ENCODE data around the gene REELD1. TPM values are rescaled to one million over a fixed set of nuclear protein-coding genes. Genes with fewer than 3 reads are reported as not detected.

REELD1 gene
- total and polyA plus RNA-seq, 2 donors (not counting 3 experiments of a cell fraction or from before 2014, with no cell fraction given), result not detected

DNA sequence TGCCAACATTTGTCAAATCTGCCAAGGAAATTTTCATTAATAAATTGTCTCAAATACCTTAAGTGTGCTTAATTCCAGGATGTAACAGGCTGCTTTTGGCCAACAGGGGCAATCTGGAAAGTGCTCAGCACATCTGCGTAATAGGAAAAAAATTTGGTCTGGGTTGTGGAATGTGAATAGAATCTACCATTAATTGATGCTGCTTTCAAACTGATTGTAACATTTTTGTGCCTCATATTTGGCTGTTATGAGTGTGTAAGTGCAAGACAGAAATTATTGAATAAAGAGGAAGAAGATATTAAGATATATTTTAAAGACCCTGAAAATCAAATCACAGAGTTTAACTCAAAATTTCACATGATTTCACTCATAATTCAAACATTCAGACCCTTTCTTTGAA is 41.1 kb downstream of the REELD1 start:
- no peak overlapping the region for H3K4me3 ChIP-seq (replicated peaks in 1 of 3; ENCODE audit: insufficient read depth in 1 of 3, low read depth in 1 of 3, low read length in 3 of 3)
- peaks cover 2% of the 10 kb centered on the region for H3K4me1 ChIP-seq (ENCODE audit: control insufficient read depth, extremely low read depth, insufficient read depth, low read length)
- no peak overlapping the region for H3K4me2 ChIP-seq (ENCODE audit: insufficient read depth, low read length)
- FAIRE-seq, result no peak
- TF ChIP-seq EZH2 (IDR thresholded peaks at IDR 0.05; ENCODE audit: borderline replicate concordance, low read depth, low read length, severe bottlenecking), result no peak
- H3K27me3 ChIP-seq (ENCODE audit: control insufficient read depth in 2 of 2, insufficient read depth in 2 of 2, low read length in 2 of 2), result no peaks in the 10 kb centered on the region
- no peak for DNase-seq (ENCODE audit: low read depth, low spot score)
- H3K79me2 ChIP-seq (ENCODE audit: control insufficient read depth, insufficient read depth, low read length), result no peaks in the 10 kb centered on the region
- H3K27ac ChIP-seq (ENCODE audit: insufficient read depth, low read depth, low read length), result no peak overlapping the region
- no peaks in the 10 kb centered on the region for H3K9me3 ChIP-seq (replicated peaks; ENCODE audit: control insufficient read depth, insufficient read depth, low read length)
- intact Hi-C loops (cut with micrococcal nuclease), result no loop called here
- H4K20me1 ChIP-seq (replicated peaks; ENCODE audit: control insufficient read depth, extremely low read depth, insufficient read depth, low read length), result no peaks in the 10 kb centered on the region
- no peaks in the 10 kb centered on the region for H3K9me1 ChIP-seq (replicated peaks; ENCODE audit: control insufficient read depth, extremely low read depth, insufficient read depth, low read length)
- BruUV-seq (replicated peaks), result no TSS peak
- H3K36me3 ChIP-seq (ENCODE audit: control insufficient read depth in 2 of 2, extremely low read depth in 1 of 2, insufficient read depth in 2 of 2, low read length in 2 of 2), result no peaks in the 10 kb centered on the region
- dilution Hi-C loops (cut with MboI; ENCODE audit: extremely low pct_ligation_motif_present, low sequenced_read_pairs), result no loop called here
- H3K9ac ChIP-seq (replicated peaks; ENCODE audit: extremely low read depth, insufficient read depth, low read length), result no peak overlapping the region
- no peak overlapping the region for H2AFZ ChIP-seq (ENCODE audit: low read depth, low read length)
- ChIA-PET POLR2A (no interaction called here), CTCF (no interaction called here)

DNA sequence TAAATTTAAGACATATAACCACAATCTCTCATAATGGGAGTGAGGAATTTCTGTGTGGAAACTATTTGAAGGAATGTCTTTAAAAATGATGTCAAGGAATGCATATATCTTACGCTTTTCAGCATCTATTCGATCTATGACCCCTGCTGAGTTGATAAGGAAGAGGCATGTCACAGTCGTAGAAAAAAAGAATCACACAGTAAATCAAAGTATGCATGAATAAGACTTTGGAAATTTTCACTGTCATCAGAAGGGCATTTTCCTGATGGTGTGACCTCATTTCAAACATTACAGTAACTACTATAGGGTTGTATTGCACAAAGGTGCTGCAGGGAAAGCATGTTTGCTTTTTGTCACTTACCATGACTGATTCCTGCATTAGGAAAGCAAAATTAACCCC is 41.5 kb downstream of the REELD1 start:
- intact Hi-C loops (cut with micrococcal nuclease), result no loop called here
- H3K4me2 ChIP-seq (ENCODE audit: insufficient read depth, low read length), result no peak overlapping the region
- H3K4me1 ChIP-seq (ENCODE audit: control insufficient read depth, extremely low read depth, insufficient read depth, low read length), result peaks cover 2% of the 10 kb centered on the region
- dilution Hi-C loops (cut with MboI; ENCODE audit: extremely low pct_ligation_motif_present, low sequenced_read_pairs), result no loop called here
- H3K4me3 ChIP-seq (replicated peaks in 1 of 3; ENCODE audit: insufficient read depth in 1 of 3, low read depth in 1 of 3, low read length in 3 of 3), result no peak overlapping the region
- FAIRE-seq, result no peak
- peak; percentile 36 for DNase-seq (ENCODE audit: low read depth, low spot score)
- H3K9me3 ChIP-seq (replicated peaks; ENCODE audit: control insufficient read depth, insufficient read depth, low read length), result no peaks in the 10 kb centered on the region
- no peak overlapping the region for H2AFZ ChIP-seq (ENCODE audit: low read depth, low read length)
- H3K9me1 ChIP-seq (replicated peaks; ENCODE audit: control insufficient read depth, extremely low read depth, insufficient read depth, low read length), result no peaks in the 10 kb centered on the region
- peak overlapping the region; percentile 1 for H3K9ac ChIP-seq (replicated peaks; ENCODE audit: extremely low read depth, insufficient read depth, low read length)
- no peaks in the 10 kb centered on the region for H4K20me1 ChIP-seq (replicated peaks; ENCODE audit: control insufficient read depth, extremely low read depth, insufficient read depth, low read length)
- H3K36me3 ChIP-seq (ENCODE audit: control insufficient read depth in 2 of 2, extremely low read depth in 1 of 2, insufficient read depth in 2 of 2, low read length in 2 of 2), result no peaks in the 10 kb centered on the region
- ChIA-PET CTCF (no interaction called here), POLR2A (no interaction called here)
- no peak overlapping the region for H3K27ac ChIP-seq (ENCODE audit: insufficient read depth, low read depth, low read length)
- H3K27me3 ChIP-seq (ENCODE audit: control insufficient read depth in 2 of 2, insufficient read depth in 2 of 2, low read length in 2 of 2), result no peaks in the 10 kb centered on the region
- TF ChIP-seq MYC (IDR thresholded peaks at IDR 0.05; ENCODE audit: low read depth, low read length) (no peak), POLR2AphosphoS5 (IDR thresholded peaks at IDR 0.05; ENCODE audit: insufficient read depth, low read depth, low read length) (no peak), POLR2A (IDR thresholded peaks at IDR 0.05; ENCODE audit: low read depth, low read length) (no peak), EZH2 (IDR thresholded peaks at IDR 0.05; ENCODE audit: borderline replicate concordance, low read depth, low read length, severe bottlenecking) (no peak), JUN (IDR thresholded peaks at IDR 0.05; ENCODE audit: borderline replicate concordance, insufficient read depth, insufficient read length, low read depth) (no peak), FOS (IDR thresholded peaks at IDR 0.05; ENCODE audit: borderline replicate concordance, insufficient read depth, low read length) (no peak), GATA2 (IDR thresholded peaks at IDR 0.05; ENCODE audit: insufficient read depth, insufficient read length, low read depth, low read length) (no peak)
- TF ChIP-seq, protein P1, sequence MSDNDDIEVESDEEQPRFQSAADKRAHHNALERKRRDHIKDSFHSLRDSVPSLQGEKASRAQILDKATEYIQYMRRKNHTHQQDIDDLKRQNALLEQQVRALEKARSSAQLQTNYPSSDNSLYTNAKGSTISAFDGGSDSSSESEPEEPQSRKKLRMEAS (IDR thresholded peaks at IDR 0.05; ENCODE audit: insufficient read depth, insufficient read length), result no peak
- TF ChIP-seq, protein P2, sequence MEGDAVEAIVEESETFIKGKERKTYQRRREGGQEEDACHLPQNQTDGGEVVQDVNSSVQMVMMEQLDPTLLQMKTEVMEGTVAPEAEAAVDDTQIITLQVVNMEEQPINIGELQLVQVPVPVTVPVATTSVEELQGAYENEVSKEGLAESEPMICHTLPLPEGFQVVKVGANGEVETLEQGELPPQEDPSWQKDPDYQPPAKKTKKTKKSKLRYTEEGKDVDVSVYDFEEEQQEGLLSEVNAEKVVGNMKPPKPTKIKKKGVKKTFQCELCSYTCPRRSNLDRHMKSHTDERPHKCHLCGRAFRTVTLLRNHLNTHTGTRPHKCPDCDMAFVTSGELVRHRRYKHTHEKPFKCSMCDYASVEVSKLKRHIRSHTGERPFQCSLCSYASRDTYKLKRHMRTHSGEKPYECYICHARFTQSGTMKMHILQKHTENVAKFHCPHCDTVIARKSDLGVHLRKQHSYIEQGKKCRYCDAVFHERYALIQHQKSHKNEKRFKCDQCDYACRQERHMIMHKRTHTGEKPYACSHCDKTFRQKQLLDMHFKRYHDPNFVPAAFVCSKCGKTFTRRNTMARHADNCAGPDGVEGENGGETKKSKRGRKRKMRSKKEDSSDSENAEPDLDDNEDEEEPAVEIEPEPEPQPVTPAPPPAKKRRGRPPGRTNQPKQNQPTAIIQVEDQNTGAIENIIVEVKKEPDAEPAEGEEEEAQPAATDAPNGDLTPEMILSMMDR (IDR thresholded peaks at IDR 0.05; ENCODE audit: extremely low read depth in 1 of 2, insufficient read depth in 1 of 2, low read depth in 1 of 2, low read length in 2 of 2), result no peak
- no TSS peak for BruUV-seq (replicated peaks)
- no peaks in the 10 kb centered on the region for H3K79me2 ChIP-seq (ENCODE audit: control insufficient read depth, insufficient read depth, low read length)

Measured in endothelial cell of umbilical vein (primary cell).